CD4-positive, CD25-positive, alpha-beta regulatory T cell (primary cell): Measurements from ENCODE around the gene CLTB. TPM values are rescaled to one million over a fixed set of nuclear protein-coding genes. Genes with fewer than 3 reads are reported as not detected.

Source experiments
- ATAC-seq, 2 donors: fragments of 150-1000 bp; cut with Tn5 transposase; one replicate each; pipeline ENCODE4 v1.10.0; 2021; ENCODE audit warnings: low read depth in 2 of 2, moderate number of reproducible peaks in 2 of 2, moderate library complexity in 1 of 2
- DNase-seq, 3 donors: peaks; one replicate each; pipeline versions ENCODE4 v3.0.0 to v3.0.0-alpha.2; 2012 to 2022; ENCODE audit warnings: mixed read lengths in 1 of 3
- H3K27ac ChIP-seq: one replicate; pipeline ENCODE4 v1.7.0; 2013; ENCODE audit warnings: mild to moderate bottlenecking, low read length; ENCODE audit not compliant: insufficient read depth, poor library complexity, severe bottlenecking
- H3K27me3 ChIP-seq: one replicate; pipeline ENCODE4 v1.7.0; 2013; ENCODE audit warnings: low read length; ENCODE audit not compliant: control insufficient read depth, insufficient read depth
- H3K36me3 ChIP-seq: one replicate; pipeline ENCODE4 v1.7.0; 2013; ENCODE audit warnings: mild to moderate bottlenecking, low read length, moderate library complexity; ENCODE audit not compliant: control insufficient read depth, insufficient read depth
- H3K4me1 ChIP-seq: 2 replicates; pipeline ENCODE4 v1.7.0; 2013; ENCODE audit warnings: mild to moderate bottlenecking, low read length; ENCODE audit not compliant: insufficient read depth, control insufficient read depth, poor library complexity, severe bottlenecking
- H3K4me3 ChIP-seq: one replicate; pipeline ENCODE4 v1.7.0; 2013; ENCODE audit warnings: low read depth, mild to moderate bottlenecking, low read length, moderate library complexity
- H3K9me3 ChIP-seq, 2 experiments: 1 replicate in 1 of 2; 2 replicates in 1 of 2; pipeline ENCODE4 v1.7.0; 2013; ENCODE audit warnings: low read length in 2 of 2, mild to moderate bottlenecking in 1 of 2, moderate library complexity in 1 of 2; ENCODE audit not compliant: control insufficient read depth in 2 of 2
- H3K27ac Mint-ChIP-seq, 3 donors: one replicate each; pipeline ENCODE4 v1.8.0; 2020 to 2022; ENCODE audit warnings: mild to moderate bottlenecking in 3 of 3, mixed read lengths in 3 of 3, moderate library complexity in 2 of 3
- H3K27me3 Mint-ChIP-seq: one replicate; pipeline ENCODE4 v1.8.0; 2022; ENCODE audit warnings: mild to moderate bottlenecking, mixed read lengths
- H3K36me3 Mint-ChIP-seq: one replicate; pipeline ENCODE4 v1.8.0; 2020; ENCODE audit warnings: mixed read lengths
- H3K4me1 Mint-ChIP-seq, 4 donors: one replicate each; pipeline ENCODE4 v1.8.0; 2020 to 2022; ENCODE audit warnings: mixed read lengths in 4 of 4, mild to moderate bottlenecking in 1 of 4
- H3K4me3 Mint-ChIP-seq, 4 donors: one replicate each; pipeline ENCODE4 v1.8.0; 2020 to 2022; ENCODE audit warnings: mild to moderate bottlenecking in 4 of 4, mixed read lengths in 4 of 4, moderate library complexity in 3 of 4
- H3K9me3 Mint-ChIP-seq, 7 donors: one replicate each; pipeline ENCODE4 v1.8.0; 2020 to 2022; ENCODE audit warnings: mixed read lengths in 7 of 7, mild to moderate bottlenecking in 3 of 7, moderate library complexity in 2 of 7
- polyA plus RNA-seq, 4 donors: library from polyadenylated mRNA; unstranded; fragments of 300-500 nt; fragmentation: Illumina TruSeq; gene quantifications; one replicate each; pipeline ENCODE4 v1.2.3, GENCODE V29; 2021
- total RNA-seq: library from RNA; stranded (reverse); gene quantifications from one replicate; pipeline ENCODE4 v1.2.3, GENCODE V29; 2022

The CLTB gene
- total and polyA plus RNA-seq, 5 donors from 2014 or later, result 85.9 to 129 (median 93.4) TPM

- peak overlapping the region in 1 of 3 donors; percentile 48 for H3K27ac Mint-ChIP-seq
- no peaks in the 10 kb centered on the region for H3K9me3 Mint-ChIP-seq
- H3K27me3 ChIP-seq, result no peaks in the 10 kb centered on the region
- H3K27ac ChIP-seq, result no peak overlapping the region
- H3K36me3 Mint-ChIP-seq, result peaks cover 24% of the 10 kb centered on the region
- no peaks in the 10 kb centered on the region for H3K9me3 ChIP-seq
- no peak for ATAC-seq
- H3K4me1 Mint-ChIP-seq, result peaks cover 0 to 11% (median 4%) of the 10 kb centered on the region in 4 donors
- no peak overlapping the region for H3K4me3 Mint-ChIP-seq
- DNase-seq, result no peak
- H3K27me3 Mint-ChIP-seq, result no peaks in the 10 kb centered on the region
- no peak overlapping the region for H3K4me3 ChIP-seq
- peaks cover 17% of the 10 kb centered on the region for H3K36me3 ChIP-seq
- no peaks in the 10 kb centered on the region for H3K4me1 ChIP-seq
Observed at GRCh38 chr5:176400382-176401156, 15.8 kb downstream of the CLTB start.

- peaks cover 23% of the 10 kb centered on the region for H3K36me3 Mint-ChIP-seq
- no peak for DNase-seq
- Histone ChIP-seq H3K4me3 (no peak overlapping the region), H3K36me3 (peaks cover 22% of the 10 kb centered on the region), H3K9me3 (no peaks in the 10 kb centered on the region), H3K27me3 (no peaks in the 10 kb centered on the region), H3K27ac (no peak overlapping the region), H3K4me1 (no peaks in the 10 kb centered on the region)
- H3K4me3 Mint-ChIP-seq, result no peak overlapping the region
- no peaks in the 10 kb centered on the region for H3K9me3 Mint-ChIP-seq
- no peak for ATAC-seq
- H3K27ac Mint-ChIP-seq, result peak overlapping the region; percentile 20 to 82 (median 69)
- H3K27me3 Mint-ChIP-seq, result no peaks in the 10 kb centered on the region
- H3K4me1 Mint-ChIP-seq, result peaks cover 0 to 11% (median 4%) of the 10 kb centered on the region in 4 donors
Observed at GRCh38 chr5:176397736-176398420, 18.5 kb downstream of the CLTB start.

- Mint-ChIP-seq H3K36me3 (peaks cover 25% of the 10 kb centered on the region), H3K27me3 (no peaks in the 10 kb centered on the region), H3K9me3 (no peaks in the 10 kb centered on the region), H3K4me1 (peaks cover 0 to 9% (median 3%) of the 10 kb centered on the region in 4 donors), H3K27ac (no peak overlapping the region), H3K4me3 (no peak overlapping the region)
- no peaks in the 10 kb centered on the region for H3K4me1 ChIP-seq
- H3K27me3 ChIP-seq, result no peaks in the 10 kb centered on the region
- H3K4me3 ChIP-seq, result no peak overlapping the region
- H3K27ac ChIP-seq, result no peak overlapping the region
- peaks cover 27% of the 10 kb centered on the region for H3K36me3 ChIP-seq
- ATAC-seq (no peak), DNase-seq (no peak)
- no peaks in the 10 kb centered on the region for H3K9me3 ChIP-seq
Observed at GRCh38 chr5:176396330-176396729, 20.0 kb downstream of the CLTB start.

- ATAC-seq, result no peak
- Histone ChIP-seq H3K4me3 (no peak overlapping the region), H3K27me3 (no peaks in the 10 kb centered on the region), H3K27ac (no peak overlapping the region), H3K9me3 (no peaks in the 10 kb centered on the region), H3K4me1 (no peaks in the 10 kb centered on the region), H3K36me3 (peaks cover 26% of the 10 kb centered on the region)
- Mint-ChIP-seq H3K27ac (no peak overlapping the region), H3K4me3 (no peak overlapping the region), H3K9me3 (no peaks in the 10 kb centered on the region), H3K4me1 (peaks cover 0 to 12% (median 0%) of the 10 kb centered on the region in 4 donors), H3K36me3 (peaks cover 26% of the 10 kb centered on the region), H3K27me3 (no peaks in the 10 kb centered on the region)
- DNase-seq, result no peak
Observed at GRCh38 chr5:176394881-176395675, 21.3 kb downstream of the CLTB start.

GRCh38 chr5:176394096-176394495, 22.2 kb downstream of the CLTB start:
- no peaks in the 10 kb centered on the region for H3K9me3 Mint-ChIP-seq
- ATAC-seq (no peak), DNase-seq (no peak)
- H3K27ac ChIP-seq, result no peak overlapping the region
- no peaks in the 10 kb centered on the region for H3K9me3 ChIP-seq
- no peak overlapping the region for H3K4me3 Mint-ChIP-seq
- no peaks in the 10 kb centered on the region for H3K27me3 Mint-ChIP-seq
- H3K4me1 ChIP-seq, result peaks cover 9% of the 10 kb centered on the region
- H3K36me3 ChIP-seq, result peaks cover 26% of the 10 kb centered on the region
- H3K4me3 ChIP-seq, result no peak overlapping the region
- peaks cover 0 to 18% (median 4%) of the 10 kb centered on the region in 4 donors for H3K4me1 Mint-ChIP-seq
- no peaks in the 10 kb centered on the region for H3K27me3 ChIP-seq
- H3K27ac Mint-ChIP-seq, result no peak overlapping the region
- peaks cover 25% of the 10 kb centered on the region for H3K36me3 Mint-ChIP-seq

GRCh38 chr5:176392526-176392925, 23.8 kb downstream of the CLTB start:
- Histone ChIP-seq H3K36me3 (peaks cover 26% of the 10 kb centered on the region), H3K9me3 (no peaks in the 10 kb centered on the region), H3K4me3 (no peak overlapping the region), H3K4me1 (peaks cover 17% of the 10 kb centered on the region), H3K27me3 (no peaks in the 10 kb centered on the region), H3K27ac (no peak overlapping the region)
- DNase-seq (no peak), ATAC-seq (no peak)
- H3K9me3 Mint-ChIP-seq, result no peaks in the 10 kb centered on the region
- H3K27ac Mint-ChIP-seq, result peak overlapping the region in 1 of 3 donors; percentile 66
- H3K4me1 Mint-ChIP-seq, result peaks cover 0 to 22% (median 11%) of the 10 kb centered on the region in 4 donors
- H3K4me3 Mint-ChIP-seq, result no peak overlapping the region
- peaks cover 24% of the 10 kb centered on the region for H3K36me3 Mint-ChIP-seq
- no peaks in the 10 kb centered on the region for H3K27me3 Mint-ChIP-seq

- H3K9me3 Mint-ChIP-seq, result no peaks in the 10 kb centered on the region
- no peaks in the 10 kb centered on the region for H3K27me3 Mint-ChIP-seq
- peaks cover 23% of the 10 kb centered on the region for H3K36me3 Mint-ChIP-seq
- peaks cover 22% of the 10 kb centered on the region for H3K4me1 ChIP-seq
- H3K4me3 Mint-ChIP-seq, result peak overlapping the region in 1 of 4 donors; percentile 21
- no peak overlapping the region for H3K4me3 ChIP-seq
- peaks cover 23% of the 10 kb centered on the region for H3K36me3 ChIP-seq
- no peaks in the 10 kb centered on the region for H3K9me3 ChIP-seq
- no peak overlapping the region for H3K27ac ChIP-seq
- H3K4me1 Mint-ChIP-seq, result peaks cover 0 to 28% (median 15%) of the 10 kb centered on the region in 4 donors
- no peaks in the 10 kb centered on the region for H3K27me3 ChIP-seq
- peak overlapping the region in 2 of 3 donors; percentile 34 to 66 for H3K27ac Mint-ChIP-seq
- DNase-seq (no peak), ATAC-seq (no peak)
Observed at GRCh38 chr5:176391999-176392398, 24.3 kb downstream of the CLTB start.
